Heart left ventricle (tissue), 16 donors: ENCODE results near the gene MAML2. TPM values are rescaled to one million over a fixed set of nuclear protein-coding genes. Genes with fewer than 3 reads are reported as not detected.

Experiments
- ATAC-seq, 4 donors: fragments of 200-7000 bp; cut with Tn5 transposase; one replicate each; pipeline ENCODE4 v1.9.1; 2020 to 2022; ENCODE audit warnings: moderate library complexity in 4 of 4, mild to moderate bottlenecking in 3 of 4, moderate number of reproducible peaks in 1 of 4
- DNase-seq, 5 donors: peaks; one replicate each; pipeline ENCODE4 v3.0.0-alpha.2; 2020
- H3K27ac ChIP-seq, 12 donors: fragments of 200-600 bp; sonication (generic) in 4 of 12; one replicate each; pipeline versions ENCODE4 v1.5.0 to v1.8.0; 2016 to 2022; ENCODE audit warnings: mild to moderate bottlenecking in 2 of 12
- H3K27me3 ChIP-seq, 9 donors: fragments of 200-600 bp; sonication (generic) in 2 of 9; one replicate each; pipeline versions ENCODE4 v1.5.1 to v1.8.0; 2016 to 2022; ENCODE audit warnings: mild to moderate bottlenecking in 3 of 9
- H3K36me3 ChIP-seq, 9 donors: fragments of 200-600 bp; sonication (generic) in 2 of 9; one replicate each; pipeline versions ENCODE4 v1.5.0 to v1.8.0; 2018 to 2022; ENCODE audit warnings: mild to moderate bottlenecking in 2 of 9
- H3K4me1 ChIP-seq, 12 donors: fragments of 200-600 bp; sonication (generic) in 4 of 12; one replicate each; pipeline versions ENCODE4 v1.5.0 to v1.8.0; 2016 to 2022; ENCODE audit warnings: mild to moderate bottlenecking in 3 of 12
- H3K4me3 ChIP-seq, 12 donors: fragments of 200-600 bp; sonication (generic) in 4 of 12; one replicate each; pipeline versions ENCODE4 v1.5.0 to v1.8.0; 2017 to 2022; ENCODE audit warnings: mild to moderate bottlenecking in 9 of 12, moderate library complexity in 4 of 12
- H3K9me3 ChIP-seq, 12 donors: fragments of 200-600 bp; sonication (generic) in 4 of 12; one replicate each; pipeline versions ENCODE4 v1.5.0 to v1.8.0; 2016 to 2022; ENCODE audit warnings: mild to moderate bottlenecking in 1 of 12
- CTCF ChIP-seq, 12 donors: fragments of 200-600 bp; sonication (generic) in 4 of 12; IDR thresholded peaks; one replicate each; pipeline versions ENCODE4 v1.5.0 to v1.8.0; 2018 to 2022; ENCODE audit warnings: antibody characterized with exemption in 12 of 12, mild to moderate bottlenecking in 5 of 12
- POLR2A ChIP-seq, 2 donors: fragments of 450-650 bp; IDR thresholded peaks; one replicate each; pipeline ENCODE4 v1.6.1; 2017; ENCODE audit warnings: antibody characterized with exemption in 2 of 2, mild to moderate bottlenecking in 2 of 2, moderate library complexity in 2 of 2
- WGBS, 4 donors: extraction: QIAGEN DNeasy Blood & Tissue Kit in 2 of 4; methylation state at CpG; one replicate each; pipeline versions ENCODE4 v1.1.5 to v1.1.7; 2013 to 2018; 5-methylcytosine and 5-hydroxymethylcytosine counted together
- intact Hi-C, 10 donors: fragments of 100-400 bp; cut with DNase I; formaldehyde crosslinking; loops; one replicate each; pipeline versions ENCODE4 v1.11.1 to v1.14.2; 2022
- polyA plus RNA-seq, 2 donors: library from polyadenylated mRNA; stranded (reverse); fragments of 200-250 nt; gene quantifications; one replicate each; pipeline ENCODE4 v1.2.3, GENCODE V29; 2013
- total RNA-seq, 9 donors: library from RNA; depleted of rRNA in 2 of 9; stranded (reverse); fragments of >200 nt in 2 of 9; fragmentation: NEBNext Ultra II Directional in 3 of 9; extraction: Animal tissue kit (Norgen Biotek cat#: 25700) in 3 of 9; gene quantifications; one replicate each; pipeline versions ENCODE4 v1.1.0 to v1.2.4, GENCODE V29; 2016 to 2023
- donor health status: ischemic (EF 13 %, LVEDD 7.1; RV severe dilation, severe dysfunction).
- donor health status: healthy with polysubstance abuse.
- donor health status: DM: no; HTN: yes; CAD: no.
- donor health status: DM: no; HTN: no; CAD: no.
- donor health status: ischemic (EF 25% LVEDD 6.9; RV normal size, moderate dysfunction).
- donor health status: ischemic (EF 25% LVEDD 5.7; RV mildly dilated, moderate dysfunction).
- donor health status: healthy.
- donor health status: DM: yes; HTN: yes; CAD: no.
- donor health status: ischemic (EF 35%, LVEDD 5.7; RV mildly dilated, moderate dysfunction).
- donor health status: nonischemic (EF 11% LVEDD 7.7; RV severe dilation, severe dysfunction).
- donor health status: DM: yes; HTN: yes; CAD: no.
- donor health status: PGD.
- donor health status: ischemic (EF 29% LVEDD 5.4; RV normal size, mild dysfunction).
- donor health status: nonischemic (EF 23%, LVEDD 6.1; RV moderate dilation, normal function).

MAML2 gene
- total and polyA plus RNA-seq, 11 donors: 1.3 to 10.8 (median 4.8) TPM

GRCh38 chr11:96103721-96104120 lies 239.3 kb downstream of the MAML2 start:
- Histone ChIP-seq H3K4me3 (no peak overlapping the region), H3K4me1 (peaks cover 0 to 36% (median 8%) of the 10 kb centered on the region in 12 donors), H3K9me3 (no peaks in the 10 kb centered on the region), H3K27me3 (no peaks in the 10 kb centered on the region), H3K27ac (no peak overlapping the region), H3K36me3 (no peaks in the 10 kb centered on the region)
- intact Hi-C loops: no loop called here
- WGBS, 4 donors: 76 to 83% (median 80%) methylated on average over 6 of the region's 6 CpGs
- TF ChIP-seq CTCF (IDR thresholded peaks at IDR 0.05) (no peak), POLR2A (IDR thresholded peaks at IDR 0.05) (no peak)
- no peak for ATAC-seq
- no peak for DNase-seq

GRCh38 chr11:96103102-96103501 lies 239.9 kb downstream of the MAML2 start:
- WGBS, 4 donors: 92 to 100% (median 97%) methylated on average over 1 of the region's 1 CpG

GRCh38 chr11:96102664-96103078 lies 240.3 kb downstream of the MAML2 start:
- TF ChIP-seq CTCF (IDR thresholded peaks at IDR 0.05) (no peak), POLR2A (IDR thresholded peaks at IDR 0.05) (no peak)
- no peak for ATAC-seq
- intact Hi-C loops: no loop called here
- 67 to 87% (median 80%) methylated on average over 2 of the region's 2 CpGs for WGBS, 4 donors
- Histone ChIP-seq H3K27me3 (no peaks in the 10 kb centered on the region), H3K27ac (peak overlapping the region in 2 of 12 donors; percentile 2 to 35), H3K36me3 (no peaks in the 10 kb centered on the region), H3K4me3 (no peak overlapping the region), H3K9me3 (no peaks in the 10 kb centered on the region), H3K4me1 (peaks cover 0 to 47% (median 13%) of the 10 kb centered on the region in 12 donors)
- no peak for DNase-seq

More at GRCh38 chr11:96103102-96103501, 239.9 kb downstream of the MAML2 start:
- intact Hi-C loops: no loop called here
- peak overlapping the region in 2 of 12 donors; percentile 2 to 35 for H3K27ac ChIP-seq
- DNase-seq (no peak), ATAC-seq (no peak)
- H3K27me3 ChIP-seq: no peaks in the 10 kb centered on the region
- H3K36me3 ChIP-seq: no peaks in the 10 kb centered on the region
- peaks cover 0 to 42% (median 10%) of the 10 kb centered on the region in 12 donors for H3K4me1 ChIP-seq
- H3K4me3 ChIP-seq: no peak overlapping the region
- no peaks in the 10 kb centered on the region for H3K9me3 ChIP-seq
- TF ChIP-seq CTCF (IDR thresholded peaks at IDR 0.05) (no peak), POLR2A (IDR thresholded peaks at IDR 0.05) (no peak)

GRCh38 chr11:96101146-96101545 lies 241.8 kb downstream of the MAML2 start:
- Histone ChIP-seq H3K4me3 (no peak overlapping the region), H3K27me3 (no peaks in the 10 kb centered on the region), H3K27ac (no peak overlapping the region), H3K4me1 (peaks cover 0 to 48% (median 18%) of the 10 kb centered on the region in 12 donors), H3K9me3 (no peaks in the 10 kb centered on the region), H3K36me3 (no peaks in the 10 kb centered on the region)
- ATAC-seq: no peak
- TF ChIP-seq CTCF (IDR thresholded peaks at IDR 0.05): no peak
- no peak for TF ChIP-seq POLR2A (IDR thresholded peaks at IDR 0.05)
- no peak for DNase-seq
- intact Hi-C loops: no loop called here
- WGBS, 4 donors: 67 to 88% (median 84%) methylated on average over 4 of the region's 4 CpGs
